Fibroblast of mammary gland (primary cell): Measurements from ENCODE around the gene LRRK1.
A peak's percentile ranks its signal among the peaks of the same experiment; 100 is the strongest.

Source experiments
- DNase-seq: peaks from one replicate; pipeline ENCODE4 v3.0.0-alpha.2; 2010; ENCODE audit warnings: low read depth
- H3K4me3 ChIP-seq: 2 replicates; pipeline ENCODE4 v1.5.1; 2011; ENCODE audit warnings: low read depth, mild to moderate bottlenecking, low read length, moderate library complexity; ENCODE audit not compliant: control insufficient read depth
- TF ChIP-seq, protein P1 (sequence below): conservative IDR thresholded peaks from 2 replicates; pipeline ENCODE4 v1.5.1; 2011; ENCODE audit warnings: low read depth, low read length, inconsistent platforms; ENCODE audit not compliant: control insufficient read depth, insufficient read depth

The LRRK1 gene

DNA sequence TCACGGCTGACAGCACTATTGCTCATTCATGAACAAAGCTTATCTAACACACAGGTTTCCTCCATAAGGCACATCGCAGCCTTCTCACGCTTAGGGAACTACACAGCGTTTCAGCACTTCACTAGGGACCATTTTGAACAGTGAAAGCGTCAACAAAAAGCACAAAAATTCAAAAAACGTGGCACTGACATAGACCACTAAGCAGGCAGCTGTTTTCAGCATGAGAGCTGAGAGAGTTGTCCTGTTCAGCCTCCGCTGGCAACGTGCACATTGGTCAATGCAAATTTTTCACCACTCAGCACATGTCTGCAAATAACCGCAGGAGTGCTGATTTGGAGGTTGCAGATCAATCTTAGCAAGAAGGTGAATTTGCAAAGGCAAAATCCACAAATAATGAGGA lies 109.2 kb downstream of the LRRK1 start:
- DNase-seq, result no peak
- H3K4me3 ChIP-seq, result no peak overlapping the region
- TF ChIP-seq, protein P1, sequence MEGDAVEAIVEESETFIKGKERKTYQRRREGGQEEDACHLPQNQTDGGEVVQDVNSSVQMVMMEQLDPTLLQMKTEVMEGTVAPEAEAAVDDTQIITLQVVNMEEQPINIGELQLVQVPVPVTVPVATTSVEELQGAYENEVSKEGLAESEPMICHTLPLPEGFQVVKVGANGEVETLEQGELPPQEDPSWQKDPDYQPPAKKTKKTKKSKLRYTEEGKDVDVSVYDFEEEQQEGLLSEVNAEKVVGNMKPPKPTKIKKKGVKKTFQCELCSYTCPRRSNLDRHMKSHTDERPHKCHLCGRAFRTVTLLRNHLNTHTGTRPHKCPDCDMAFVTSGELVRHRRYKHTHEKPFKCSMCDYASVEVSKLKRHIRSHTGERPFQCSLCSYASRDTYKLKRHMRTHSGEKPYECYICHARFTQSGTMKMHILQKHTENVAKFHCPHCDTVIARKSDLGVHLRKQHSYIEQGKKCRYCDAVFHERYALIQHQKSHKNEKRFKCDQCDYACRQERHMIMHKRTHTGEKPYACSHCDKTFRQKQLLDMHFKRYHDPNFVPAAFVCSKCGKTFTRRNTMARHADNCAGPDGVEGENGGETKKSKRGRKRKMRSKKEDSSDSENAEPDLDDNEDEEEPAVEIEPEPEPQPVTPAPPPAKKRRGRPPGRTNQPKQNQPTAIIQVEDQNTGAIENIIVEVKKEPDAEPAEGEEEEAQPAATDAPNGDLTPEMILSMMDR, result no peak

DNA sequence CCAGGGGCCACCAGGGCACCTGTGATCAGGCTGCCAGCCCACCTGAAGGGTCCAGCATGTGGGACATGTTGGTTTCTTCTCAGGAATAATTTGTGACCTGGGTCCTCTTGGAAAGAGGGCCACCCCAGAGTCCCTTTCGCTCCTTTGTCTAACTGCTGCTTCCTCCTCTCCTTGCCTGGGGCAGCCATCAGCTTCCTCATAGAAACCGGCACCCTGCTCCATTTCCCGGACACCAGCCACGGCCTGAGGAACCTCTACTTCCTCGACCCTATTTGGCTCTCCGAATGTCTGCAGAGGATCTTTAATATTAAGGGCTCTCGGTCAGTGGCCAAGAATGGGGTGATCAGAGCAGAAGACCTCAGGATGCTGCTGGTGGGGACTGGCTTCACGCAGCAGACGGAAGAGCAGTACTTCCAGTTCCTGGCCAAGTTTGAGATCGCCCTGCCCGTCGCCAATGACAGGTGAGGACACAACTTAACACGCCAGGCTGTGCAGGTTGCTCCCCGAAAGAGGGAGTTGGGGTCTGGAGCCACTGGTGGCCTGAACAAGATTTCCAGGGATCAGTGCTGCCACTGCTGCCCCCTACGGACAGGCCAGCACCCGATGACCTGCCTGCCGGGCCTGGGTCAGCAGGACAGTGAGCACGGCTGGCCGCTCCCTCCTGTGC lies 109.7 kb downstream of the LRRK1 start:
- no peak overlapping the region for H3K4me3 ChIP-seq
- DNase-seq, result no peak
- TF ChIP-seq, protein P1, result no peak

DNA sequence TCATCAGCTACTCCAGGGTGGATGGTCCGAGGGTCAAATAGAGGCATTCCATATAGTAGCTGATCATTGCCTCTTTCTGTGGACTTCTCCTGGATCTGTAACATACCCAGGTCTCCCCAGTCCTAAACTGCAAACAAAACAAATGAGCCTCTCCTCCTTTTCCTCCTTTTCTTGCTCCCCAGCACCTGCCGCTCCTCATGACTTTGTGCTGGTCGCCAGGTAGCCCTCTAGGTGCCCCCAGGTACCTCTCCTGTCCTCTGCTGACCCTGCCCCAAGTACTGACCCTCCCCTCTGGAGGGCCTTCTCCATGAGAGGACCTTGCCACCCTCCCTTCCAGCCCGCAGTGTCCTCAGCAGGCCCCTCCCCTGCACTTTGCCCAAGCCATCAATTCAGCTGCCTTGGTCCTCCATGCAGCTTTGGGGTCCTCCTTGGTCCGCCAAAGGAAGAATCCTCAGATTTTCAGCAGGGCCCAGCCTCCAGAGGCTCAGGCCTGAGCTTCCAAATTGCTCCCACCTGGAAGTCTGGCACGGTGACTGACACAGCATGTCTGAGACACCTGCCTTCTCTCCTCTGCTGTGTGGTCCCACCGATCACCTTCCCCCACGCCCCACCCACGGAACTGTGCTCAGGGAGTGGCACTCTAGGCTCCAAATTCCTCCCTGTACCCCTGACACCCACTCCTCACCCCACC lies 111.0 kb downstream of the LRRK1 start:
- DNase-seq, result no peak
- TF ChIP-seq, protein P1, result no peak
- no peak overlapping the region for H3K4me3 ChIP-seq

DNA sequence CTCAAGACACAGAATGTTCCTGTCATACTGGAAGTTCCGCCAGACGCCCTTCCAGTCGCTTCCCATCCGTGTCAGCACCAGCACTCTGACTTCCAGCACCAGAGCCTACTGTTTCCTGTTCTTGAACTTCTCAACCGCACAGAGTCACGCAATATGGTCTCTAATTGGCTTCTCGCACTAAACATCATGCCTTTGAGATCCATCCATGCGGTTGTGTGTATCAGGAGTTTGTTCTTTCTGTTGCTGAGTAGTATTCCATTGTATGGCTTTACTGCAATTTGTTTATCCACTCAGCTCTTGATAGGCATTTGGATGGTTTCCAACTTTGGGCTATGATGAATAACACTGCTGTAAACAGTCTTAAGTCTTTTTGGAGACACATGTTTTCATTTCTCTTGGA lies 112.1 kb downstream of the LRRK1 start:
- no peak overlapping the region for H3K4me3 ChIP-seq
- TF ChIP-seq, protein P1, result no peak
- peak; percentile 48 for DNase-seq

DNA sequence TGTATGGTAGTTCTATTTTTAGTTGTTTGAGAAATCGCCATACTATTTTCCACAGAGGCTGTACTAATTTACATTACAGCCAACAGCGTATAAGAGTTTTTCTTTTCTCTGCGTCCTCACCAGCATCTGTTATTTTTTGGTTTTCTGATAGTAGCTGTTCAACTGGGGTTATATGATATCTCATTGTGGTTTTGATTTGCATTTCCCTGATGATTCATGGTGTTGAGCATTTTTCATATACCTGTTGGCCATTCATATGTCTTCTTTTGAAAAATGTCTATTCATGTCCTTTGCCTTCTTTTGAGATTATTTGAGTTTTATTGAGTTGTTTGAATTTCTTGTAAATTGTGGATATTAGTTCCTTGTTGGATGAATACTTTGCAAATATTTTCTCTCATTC lies 114.6 kb downstream of the LRRK1 start:
- no peak for DNase-seq
- TF ChIP-seq, protein P1, result no peak

DNA sequence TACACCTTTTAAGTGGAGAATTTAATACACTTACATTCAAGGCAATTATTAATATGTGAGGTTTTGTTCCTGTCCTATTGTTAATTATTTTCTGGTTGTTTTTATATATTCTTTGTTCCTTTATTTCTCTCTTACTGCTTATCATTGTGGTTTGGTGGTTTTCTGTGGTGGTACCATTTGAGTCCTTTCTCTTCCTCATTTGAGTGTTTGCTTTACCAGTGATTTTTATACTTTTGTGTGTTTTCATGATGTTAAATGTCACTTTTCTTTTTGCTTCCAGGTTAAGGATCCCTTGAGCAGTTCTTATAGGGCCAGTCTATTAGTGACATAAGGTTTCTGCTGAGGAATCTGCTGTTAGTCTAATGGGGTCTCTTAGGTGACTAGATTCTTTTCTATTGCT lies 116.5 kb downstream of the LRRK1 start:
- TF ChIP-seq, protein P1, result no peak
- no peak overlapping the region for H3K4me3 ChIP-seq
- no peak for DNase-seq

More for the DNA sequence above, 114.6 kb downstream of the LRRK1 start:
- no peak overlapping the region for H3K4me3 ChIP-seq

DNA sequence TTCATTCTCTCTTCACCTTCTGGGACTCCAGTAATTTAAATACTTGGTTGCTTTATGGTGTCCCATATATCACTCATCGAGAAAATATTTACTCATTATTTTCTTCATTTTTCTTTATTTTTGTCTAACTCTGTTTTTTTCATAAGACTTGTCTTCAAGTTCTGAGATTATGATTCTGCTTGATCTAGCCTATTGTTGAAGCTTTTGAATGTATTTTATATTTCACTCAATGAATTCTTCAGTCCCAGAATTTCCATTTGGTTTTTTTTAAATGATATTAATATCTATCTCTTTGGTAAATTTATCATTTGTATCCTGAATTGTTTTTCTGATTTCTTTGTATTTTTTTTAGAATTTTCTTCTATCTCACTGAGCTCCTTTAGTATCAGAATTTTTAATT lies 117.0 kb downstream of the LRRK1 start:
- TF ChIP-seq, protein P1, result no peak
- no peak for DNase-seq
- H3K4me3 ChIP-seq, result no peak overlapping the region
